Right atrium auricular region (tissue), 2 donors: ENCODE data around the gene RTN1. TPM values are rescaled to one million over a fixed set of nuclear protein-coding genes. Genes with fewer than 3 reads are reported as not detected.
A peak's percentile ranks its signal among the peaks of the same experiment; 100 is the strongest.

Experiments
- DNase-seq: peaks from one replicate; pipeline ENCODE4 v3.0.0-alpha.2; 2019; ENCODE audit warnings: low spot score
- H3K27ac ChIP-seq, 2 donors: fragments of 200-600 bp; sonication (generic); 1 replicate in 1 of 2; 2 replicates in 1 of 2; pipeline ENCODE4 v1.5.1; 2016 to 2019
- H3K27me3 ChIP-seq, 2 donors: fragments of 200-600 bp; sonication (generic); one replicate each; pipeline versions ENCODE4 v1.5.1 to v1.6.0; 2017 to 2019
- H3K36me3 ChIP-seq: fragments of 200-600 bp; sonication (generic); one replicate; pipeline ENCODE4 v1.5.1; 2016
- H3K4me1 ChIP-seq, 2 donors: fragments of 200-600 bp; sonication (generic); one replicate each; pipeline versions ENCODE4 v1.5.1 to v1.6.0; 2017 to 2019
- H3K4me3 ChIP-seq, 2 donors: fragments of 200-600 bp; sonication (generic); 1 replicate in 1 of 2; 2 replicates in 1 of 2; pipeline ENCODE4 v1.5.1; 2017 to 2019; ENCODE audit warnings: mild to moderate bottlenecking in 1 of 2, moderate library complexity in 1 of 2
- H3K9me3 ChIP-seq, 2 donors: fragments of 200-600 bp; sonication (generic); one replicate each; pipeline ENCODE4 v1.5.1; 2019
- CTCF ChIP-seq, 2 donors: fragments of 200-600 bp; sonication (generic); IDR thresholded peaks; one replicate each; pipeline ENCODE4 v1.5.1; 2019; ENCODE audit warnings: antibody characterized with exemption in 2 of 2
- total RNA-seq, 2 donors: library from RNA; depleted of rRNA; stranded (reverse); fragments of >200 nt; gene quantifications; one replicate each; pipeline ENCODE4 v1.1.0, GENCODE V29; 2016

RTN1 gene
- total RNA-seq, 2 donors from 2014 or later, result 1.3 to 2.7 TPM

GRCh38 chr14:59583755-59584154 lies 286.8 kb downstream of the RTN1 start:
- Histone ChIP-seq H3K27ac (no peak overlapping the region), H3K4me3 (peak overlapping the region in 1 of 2 donors; percentile 1), H3K27me3 (no peaks in the 10 kb centered on the region), H3K4me1 (no peaks in the 10 kb centered on the region), H3K9me3 (no peaks in the 10 kb centered on the region), H3K36me3 (no peaks in the 10 kb centered on the region)
- no peak for DNase-seq
- TF ChIP-seq CTCF (IDR thresholded peaks at IDR 0.05), result no peak

- H3K27me3 ChIP-seq, result no peaks in the 10 kb centered on the region
- DNase-seq, result no peak
- TF ChIP-seq CTCF (IDR thresholded peaks at IDR 0.05), result no peak
- no peaks in the 10 kb centered on the region for H3K9me3 ChIP-seq
- H3K36me3 ChIP-seq, result no peaks in the 10 kb centered on the region
- H3K27ac ChIP-seq, result no peak overlapping the region
- peak overlapping the region in 1 of 2 donors; percentile 1 for H3K4me3 ChIP-seq
- H3K4me1 ChIP-seq, result no peaks in the 10 kb centered on the region
These were observed 287.6 kb downstream of the RTN1 start for GRCh38 chr14:59582845-59583509.

- TF ChIP-seq CTCF (IDR thresholded peaks at IDR 0.05), result no peak
- H3K27me3 ChIP-seq, result no peaks in the 10 kb centered on the region
- H3K9me3 ChIP-seq, result no peaks in the 10 kb centered on the region
- H3K36me3 ChIP-seq, result no peaks in the 10 kb centered on the region
- no peak overlapping the region for H3K4me3 ChIP-seq
- DNase-seq, result no peak
- no peaks in the 10 kb centered on the region for H3K4me1 ChIP-seq
- no peak overlapping the region for H3K27ac ChIP-seq
These were observed 288.4 kb downstream of the RTN1 start for GRCh38 chr14:59582161-59582560.

GRCh38 chr14:59580911-59581310 lies 289.7 kb downstream of the RTN1 start:
- no peak overlapping the region for H3K4me3 ChIP-seq
- H3K4me1 ChIP-seq, result no peaks in the 10 kb centered on the region
- H3K36me3 ChIP-seq, result no peaks in the 10 kb centered on the region
- no peak for TF ChIP-seq CTCF (IDR thresholded peaks at IDR 0.05)
- no peaks in the 10 kb centered on the region for H3K27me3 ChIP-seq
- DNase-seq, result no peak
- no peaks in the 10 kb centered on the region for H3K9me3 ChIP-seq
- H3K27ac ChIP-seq, result no peak overlapping the region

- H3K4me1 ChIP-seq, result no peaks in the 10 kb centered on the region
- no peaks in the 10 kb centered on the region for H3K9me3 ChIP-seq
- DNase-seq, result peak; percentile 79
- no peak within 1 kb of the TSS for H3K27ac ChIP-seq
- peak; percentile 62 to 74 for TF ChIP-seq CTCF (IDR thresholded peaks at IDR 0.05)
- H3K36me3 ChIP-seq, result no peaks in the 10 kb centered on the region
- H3K4me3 ChIP-seq, result peak within 1 kb of the TSS; percentile 31 to 52
- H3K27me3 ChIP-seq, result no peaks in the 10 kb centered on the region
These were observed 294.0 kb downstream of the RTN1 start, which contains the start of gene CCDC175 for GRCh38 chr14:59576332-59577294. Gene CCDC175, minus strand, starts transcription at chr14:59576812. Its CDS starts 37 bp downstream, at chr14:59576775.
